Right cardiac atrium (tissue), 5 donors: ENCODE measurements around the gene NDUFB4. TPM values are rescaled to one million over a fixed set of nuclear protein-coding genes. Genes with fewer than 3 reads are reported as not detected.

Experiments used
- ATAC-seq, 2 donors: fragments of 200-7000 bp; cut with Tn5 transposase; one replicate each; pipeline versions ENCODE4 v1.8.0 to v1.9.1; 2020; ENCODE audit warnings: moderate library complexity in 2 of 2, mild to moderate bottlenecking in 1 of 2
- DNase-seq, 3 donors: peaks; one replicate each; pipeline ENCODE4 v3.0.0-alpha.2; 2020
- H3K27ac ChIP-seq: one replicate; pipeline ENCODE4 v1.5.1; 2013; ENCODE audit warnings: mild to moderate bottlenecking, low read length, control low read depth, moderate library complexity
- H3K27me3 ChIP-seq: one replicate; pipeline ENCODE4 v1.6.1; 2013; ENCODE audit not compliant: control insufficient read depth, insufficient read depth
- H3K4me1 ChIP-seq: one replicate; pipeline ENCODE4 v1.6.1; 2013; ENCODE audit warnings: low read length; ENCODE audit not compliant: control insufficient read depth, insufficient read depth
- H3K4me3 ChIP-seq: one replicate; pipeline ENCODE4 v1.5.1; 2013; ENCODE audit warnings: low read length, control low read depth
- H3K9me3 ChIP-seq: one replicate; pipeline ENCODE4 v1.6.1; 2013; ENCODE audit warnings: low read length; ENCODE audit not compliant: control insufficient read depth
- WGBS: extraction: QIAGEN DNeasy Blood & Tissue Kit; methylation state at CpG from one replicate; pipeline ENCODE4 v1.1.7; 2013; 5-methylcytosine and 5-hydroxymethylcytosine counted together
- intact Hi-C, 4 donors: fragments of 100-400 bp; cut with DNase I; formaldehyde crosslinking; loops; one replicate each; pipeline versions ENCODE4 v1.11.0 to v1.14.0; 2022 to 2023
- long read RNA-seq, 4 donors: library from polyadenylated mRNA; unstranded; transcript quantifications; one replicate each; pipeline ENCODE4 v2.0.0, GENCODE V29; 2020 to 2021
- polyA plus RNA-seq: library from polyadenylated mRNA; stranded (reverse); fragments of 200-250 nt; gene quantifications from one replicate; pipeline ENCODE4 v1.2.3, GENCODE V29; 2013
- total RNA-seq, 4 donors: library from RNA; stranded (reverse); fragmentation: NEBNext Ultra II Directional; extraction: Animal tissue kit (Norgen Biotek cat#: 25700); gene quantifications; one replicate each; pipeline ENCODE4 v1.2.1, GENCODE V29; 2021
- donor health status: healthy with polysubstance abuse.
- donor health status: DM: no; HTN: yes; CAD: no.
- donor health status: DM: no; HTN: no; CAD: no.
- donor health status: DM: no; HTN: yes; CAD: no; lungs with severe emphysema.
- donor health status: DM: yes; HTN: yes; CAD: no.

The NDUFB4 gene
- total RNA-seq (100 to 1,000 TPM; 286 to 426 (median 372) TPM), polyA plus RNA-seq (667 TPM)
- long read RNA-seq, donor 1, transcript NDUFB4-201 (3 exons, 671 nt) = major isoform, 145 of 164 reads
- long read RNA-seq, donor 1, partial matches to known transcripts = 0 of 164 reads
- long read RNA-seq, donor 1, other reads (novel, unspliced or antisense) = 15 of 164 reads
- long read RNA-seq, donor 2, transcript NDUFB4-201 (3 exons, 671 nt) = major isoform, 185 of 193 reads
- long read RNA-seq, donor 2, partial matches to known transcripts = 0 of 193 reads
- long read RNA-seq, donor 2, other reads (novel, unspliced or antisense) = 6 of 193 reads
- long read RNA-seq, donor 3, transcript NDUFB4-201 (3 exons, 671 nt) = major isoform, 44 of 54 reads
- long read RNA-seq, donor 3, transcript NDUFB4-206 (2 exons, 425 nt) = minor isoform, 5 of 54 reads
- long read RNA-seq, donor 3, partial matches to known transcripts = 0 of 54 reads
- long read RNA-seq, donor 3, other reads (novel, unspliced or antisense) = 5 of 54 reads
- long read RNA-seq, donor 4, transcript NDUFB4-201 (3 exons, 671 nt) = major isoform, 126 of 131 reads
- long read RNA-seq, donor 4, partial matches to known transcripts = 0 of 131 reads
- long read RNA-seq, donor 4, other reads (novel, unspliced or antisense) = 2 of 131 reads

GRCh38 chr3:120596116-120596852, at the start of gene NDUFB4:
Gene NDUFB4 (plus strand): TSS chr3:120596336. CDS start chr3:120596360, 24 bp downstream.
- WGBS = under 1% methylated on average over 53 of the region's 53 CpGs
- H3K27ac ChIP-seq = peak within 1 kb of the TSS; percentile 91
- no peaks in the 10 kb centered on the region for H3K9me3 ChIP-seq
- peaks cover 2% of the 10 kb centered on the region for H3K4me1 ChIP-seq
- peak within 1 kb of the TSS; percentile 97 for H3K4me3 ChIP-seq
- intact Hi-C loops = no loop called here
- ATAC-seq = peak; percentile 100
- H3K27me3 ChIP-seq = no peaks in the 10 kb centered on the region
- peak; percentile 99 for DNase-seq

- whole genome bisulfite sequencing = 14% methylated on average over 1 of the region's 1 CpG
- Histone ChIP-seq H3K9me3 (no peaks in the 10 kb centered on the region), H3K27me3 (no peaks in the 10 kb centered on the region), H3K4me1 (peaks cover 16% of the 10 kb centered on the region), H3K27ac (peak overlapping the region; percentile 39), H3K4me3 (no peak overlapping the region)
- intact Hi-C loops = loop anchor here (10.0 kb wide), 5 partner anchors 46 to 306 kb away; partner anchors contain the start of genes FSTL1 (in 1 of the 4) and LRRC58 (in 1 of the 4)
- ATAC-seq = peak; percentile 22 to 54
- DNase-seq = peak in 1 of 3 donors; percentile 49
Observed at GRCh38 chr3:120550546-120550945, 45.6 kb upstream of the NDUFB4 start.

- 43% methylated on average over 5 of the region's 5 CpGs for WGBS
- ATAC-seq = peak in 1 of 2 donors; percentile 4
- intact Hi-C loops = loop anchor here (10.0 kb wide), 5 partner anchors 48 to 308 kb away; partner anchors contain the start of genes FSTL1 (in 1 of the 4) and LRRC58 (in 1 of the 4)
- Histone ChIP-seq H3K4me3 (no peak overlapping the region), H3K27me3 (no peaks in the 10 kb centered on the region), H3K27ac (peak overlapping the region; percentile 78), H3K4me1 (peaks cover 19% of the 10 kb centered on the region), H3K9me3 (no peaks in the 10 kb centered on the region)
- peak in 2 of 3 donors; percentile 41 to 61 for DNase-seq
Observed at GRCh38 chr3:120552184-120553172, 43.7 kb upstream of the NDUFB4 start.

GRCh38 chr3:120554812-120555606, 41.1 kb upstream of the NDUFB4 start:
- ATAC-seq (peak in 1 of 2 donors; percentile 9), DNase-seq (peak in 1 of 3 donors; percentile 61)
- intact Hi-C loops = loop anchor here (5.0 to 10.0 kb wide), 8 partner anchors 48 to 313 kb away; partner anchors contain the start of genes FSTL1 (in 2 of the 4) and LRRC58 (in 1 of the 4)
- Histone ChIP-seq H3K9me3 (no peaks in the 10 kb centered on the region), H3K27ac (peak overlapping the region; percentile 95), H3K4me3 (no peak overlapping the region), H3K27me3 (no peaks in the 10 kb centered on the region), H3K4me1 (peaks cover 21% of the 10 kb centered on the region)
- 47% methylated on average over 3 of the region's 3 CpGs for WGBS

- ATAC-seq (peak; percentile 82 to 84), DNase-seq (peak; percentile 69 to 82 (median 73))
- intact Hi-C loops = loop anchor here (2.0 to 10.0 kb wide), 10 partner anchors 49 to 314 kb away; partner anchors contain the start of genes FSTL1 (in 2 of the 4) and LRRC58 (in 1 of the 4)
- peak overlapping the region; percentile 95 for H3K27ac ChIP-seq
- no peak overlapping the region for H3K4me3 ChIP-seq
- H3K9me3 ChIP-seq = no peaks in the 10 kb centered on the region
- no peaks in the 10 kb centered on the region for H3K27me3 ChIP-seq
- peaks cover 17% of the 10 kb centered on the region for H3K4me1 ChIP-seq
- WGBS = 55% methylated on average over 7 of the region's 7 CpGs
Observed at GRCh38 chr3:120555657-120556509, 40.3 kb upstream of the NDUFB4 start.

- DNase-seq (peak in 1 of 3 donors; percentile 62), ATAC-seq (no peak)
- Histone ChIP-seq H3K27me3 (no peaks in the 10 kb centered on the region), H3K27ac (peak overlapping the region; percentile 60), H3K9me3 (no peaks in the 10 kb centered on the region), H3K4me3 (no peak overlapping the region), H3K4me1 (peaks cover 13% of the 10 kb centered on the region)
- intact Hi-C loops = loop anchor here (2.0 to 10.0 kb wide), 10 partner anchors 50 to 315 kb away; partner anchors contain the start of genes FSTL1 (in 2 of the 4) and LRRC58 (in 1 of the 4)
Observed at GRCh38 chr3:120557115-120557514, 39.0 kb upstream of the NDUFB4 start.

GRCh38 chr3:120558771-120559241, 37.3 kb upstream of the NDUFB4 start:
- Histone ChIP-seq H3K27me3 (no peaks in the 10 kb centered on the region), H3K9me3 (no peaks in the 10 kb centered on the region), H3K4me1 (peaks cover 5% of the 10 kb centered on the region), H3K4me3 (peak overlapping the region; percentile 60), H3K27ac (peak overlapping the region; percentile 95)
- under 1% methylated on average over 17 of the region's 17 CpGs for WGBS
- intact Hi-C loops = loop anchor here (5.0 to 10.0 kb wide), 8 partner anchors 52 to 317 kb away; partner anchors contain the start of genes FSTL1 (in 2 of the 4) and LRRC58 (in 1 of the 4)
- peak; percentile 52 to 63 for ATAC-seq
- DNase-seq = peak; percentile 88 to 95 (median 94)

- intact Hi-C loops = loop anchor here (2.0 to 10.0 kb wide), 12 partner anchors 52 to 317 kb away; partner anchors contain the start of genes FSTL1 (in 2 of the 4) and LRRC58 (in 1 of the 4)
- Histone ChIP-seq H3K27me3 (no peaks in the 10 kb centered on the region), H3K9me3 (no peaks in the 10 kb centered on the region), H3K27ac (peak overlapping the region; percentile 95), H3K4me1 (peaks cover 5% of the 10 kb centered on the region), H3K4me3 (peak overlapping the region; percentile 31)
- ATAC-seq = peak; percentile 39 to 40
- 2% methylated on average over 15 of the region's 15 CpGs for WGBS
- peak; percentile 66 to 85 (median 78) for DNase-seq
Observed at GRCh38 chr3:120559242-120560061, 36.7 kb upstream of the NDUFB4 start.
